Fibroblast of mammary gland (primary cell): ENCODE data around the gene CEP295NL.

Experiments used
- DNase-seq: peaks from one replicate; pipeline ENCODE4 v3.0.0-alpha.2; 2010; ENCODE audit warnings: low read depth
- H3K4me3 ChIP-seq: 2 replicates; pipeline ENCODE4 v1.5.1; 2011; ENCODE audit warnings: low read depth, mild to moderate bottlenecking, low read length, moderate library complexity; ENCODE audit not compliant: control insufficient read depth
- CTCF ChIP-seq: conservative IDR thresholded peaks from 2 replicates; pipeline ENCODE4 v1.5.1; 2011; ENCODE audit warnings: low read depth, low read length, inconsistent platforms; ENCODE audit not compliant: control insufficient read depth, insufficient read depth

CEP295NL gene

GRCh38 chr17:78929908-78930775 is 27.1 kb upstream of the CEP295NL start:
- H3K4me3 ChIP-seq: no peak overlapping the region
- TF ChIP-seq CTCF: no peak

GRCh38 chr17:78925662-78926555 is 22.9 kb upstream of the CEP295NL start:
- no peak for TF ChIP-seq CTCF
- peak overlapping the region; percentile 52 for H3K4me3 ChIP-seq
- peak; percentile 91 for DNase-seq

More at GRCh38 chr17:78929908-78930775, 27.1 kb upstream of the CEP295NL start:
- DNase-seq: no peak

GRCh38 chr17:78925234-78925633 is 22.2 kb upstream of the CEP295NL start, which contains the start of gene TIMP2:
TSS of gene TIMP2 (minus strand) at chr17:78925387. CDS start at chr17:78925088, 299 bp downstream.
- DNase-seq: peak; percentile 81
- peak within 1 kb of the TSS; percentile 81 for H3K4me3 ChIP-seq
- no peak for TF ChIP-seq CTCF

GRCh38 chr17:78924481-78925151 is 21.6 kb upstream of the CEP295NL start:
- no peak for TF ChIP-seq CTCF
- DNase-seq: no peak
- H3K4me3 ChIP-seq: peak overlapping the region; percentile 81

- peak overlapping the region; percentile 81 for H3K4me3 ChIP-seq
- DNase-seq: no peak
- no peak for TF ChIP-seq CTCF
These were observed 20.9 kb upstream of the CEP295NL start for GRCh38 chr17:78923660-78924453.
